NCI-H446 (cell line): ENCODE data around the gene NMD3.
A peak's percentile ranks its signal among the peaks of the same experiment; 100 is the strongest.
"Not testable (repeated sequence)": the region's sequence is repeated elsewhere in the genome, so short reads cannot be mapped to it uniquely, and the experiment has no call there.

ENCODE experiments used
- DNase-seq, 2 experiments: peaks; one replicate each; lab custom pipeline; 2025; lab: John Stamatoyannopoulos, UW

Gene NMD3

GRCh38 chr3:161231861-161232260, 10.8 kb downstream of the NMD3 start:
- no peak for DNase-seq

- no peak for DNase-seq
Measured at GRCh38 chr3:161233557-161233956, 12.4 kb downstream of the NMD3 start.

DNA sequence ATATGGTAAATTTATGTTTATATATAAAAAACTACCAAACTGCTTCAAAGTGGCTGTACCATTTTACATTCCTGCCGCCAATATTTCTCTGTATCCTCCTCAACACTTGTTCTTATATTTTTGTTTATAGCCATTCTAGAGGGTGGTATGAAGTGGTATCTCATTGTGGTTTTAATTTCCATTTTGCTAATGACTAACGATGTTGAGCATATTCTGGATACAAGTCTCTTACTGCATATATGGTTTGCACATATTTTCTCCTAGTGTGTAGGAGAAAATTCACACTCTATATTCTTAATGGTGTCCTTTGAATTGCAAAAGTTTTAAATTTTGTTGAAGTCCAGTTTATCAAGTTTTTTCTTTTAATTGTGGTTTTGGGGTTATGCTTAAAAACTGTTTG, 15.1 kb downstream of the NMD3 start:
- no peak for DNase-seq

- DNase-seq: no peak
Measured at GRCh38 chr3:161239700-161240099, 18.6 kb downstream of the NMD3 start.

DNA sequence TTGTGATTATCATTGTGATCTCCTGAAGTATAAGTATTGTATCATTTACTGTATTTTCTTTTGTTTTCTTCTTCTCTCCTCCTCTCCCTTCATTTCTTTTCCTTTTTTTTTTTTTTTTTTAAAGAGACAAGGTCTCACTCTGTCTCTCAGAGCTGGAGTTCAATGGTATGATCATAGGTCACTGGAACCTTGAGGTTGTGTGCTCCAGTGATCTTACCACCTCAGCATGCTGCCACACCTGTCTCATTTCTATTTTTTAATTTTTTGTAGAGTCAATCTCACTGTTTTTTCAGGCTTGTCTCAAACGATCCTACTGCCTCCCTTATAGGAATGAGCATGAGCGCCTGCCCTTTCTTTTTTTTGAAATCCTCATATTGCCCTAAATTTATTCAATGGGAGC, 23.4 kb downstream of the NMD3 start:
- DNase-seq: no peak

DNA sequence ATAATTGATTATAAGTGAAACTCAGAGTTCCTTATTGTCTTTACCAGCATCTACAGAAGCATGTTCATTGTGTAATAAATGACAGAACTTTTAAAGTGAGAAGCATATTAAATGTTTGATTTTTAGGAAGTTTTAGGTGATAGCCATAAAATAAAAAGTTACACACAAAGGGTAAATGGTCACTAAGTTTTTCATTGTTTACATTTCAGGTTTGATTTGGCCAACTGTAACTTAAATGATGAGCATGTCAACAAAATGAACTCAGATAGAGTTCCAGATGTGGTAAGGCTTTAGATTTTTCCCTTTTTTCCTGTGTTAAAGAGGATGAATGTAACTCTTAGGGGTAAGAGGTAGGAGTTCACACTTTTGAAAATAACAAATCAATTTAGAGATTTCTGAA, 25.9 kb downstream of the NMD3 start:
- DNase-seq: no peak

GRCh38 chr3:161250116-161250515, 29.0 kb downstream of the NMD3 start:
- DNase-seq: no peak

- no peak for DNase-seq
Measured at GRCh38 chr3:161251716-161252115, 30.6 kb downstream of the NMD3 start.

DNA sequence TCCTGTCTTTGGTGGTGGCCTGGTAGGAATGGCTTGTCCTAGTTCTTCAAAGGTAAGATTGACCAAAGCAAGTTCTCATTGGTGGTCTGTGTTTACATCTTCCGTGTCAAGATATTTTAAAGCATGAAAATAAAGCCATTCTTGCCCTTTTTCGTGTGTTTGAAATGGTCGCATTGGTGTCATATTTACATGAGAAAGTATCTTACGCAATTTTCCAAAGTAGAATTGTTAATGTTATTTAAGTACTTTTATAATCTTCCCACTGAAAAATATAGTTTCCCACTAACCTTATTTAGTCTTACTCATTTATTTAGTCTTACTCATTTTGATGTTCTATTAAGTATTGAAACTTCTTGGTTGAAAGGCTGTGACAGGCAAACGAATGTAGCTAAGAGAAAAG, 31.0 kb downstream of the NMD3 start:
- DNase-seq: no peak

- DNase-seq: no peak
Measured at GRCh38 chr3:161253711-161254110, 32.6 kb downstream of the NMD3 start.

DNA sequence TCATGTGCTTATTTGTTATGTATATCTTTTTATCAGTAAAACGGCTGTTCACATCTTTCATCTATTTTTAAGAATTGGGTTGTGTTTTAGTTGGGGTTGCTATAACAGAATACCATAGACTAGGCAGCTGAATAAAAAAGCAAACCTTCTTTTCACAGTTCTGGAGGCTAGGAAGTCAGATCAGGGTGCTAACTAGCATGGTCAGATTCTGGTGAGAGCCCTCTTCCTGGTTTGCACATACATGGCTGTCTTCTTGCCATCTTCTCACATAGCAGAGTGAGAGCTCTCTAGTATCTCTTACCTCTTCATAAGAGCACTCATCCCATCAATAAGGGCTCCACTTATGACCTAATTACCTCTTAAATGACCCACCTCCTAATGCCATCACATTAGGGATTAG, 33.8 kb downstream of the NMD3 start:
- DNase-seq: no peak

- no peak for DNase-seq
Measured at GRCh38 chr3:161263057-161263456, 41.9 kb downstream of the NMD3 start.

GRCh38 chr3:161264852-161265251, 43.7 kb downstream of the NMD3 start:
- DNase-seq: no peak

- DNase-seq: no peak
Measured at GRCh38 chr3:161265916-161266571, 44.9 kb downstream of the NMD3 start.

GRCh38 chr3:161266731-161267150, 45.6 kb downstream of the NMD3 start:
- no peak for DNase-seq

DNA sequence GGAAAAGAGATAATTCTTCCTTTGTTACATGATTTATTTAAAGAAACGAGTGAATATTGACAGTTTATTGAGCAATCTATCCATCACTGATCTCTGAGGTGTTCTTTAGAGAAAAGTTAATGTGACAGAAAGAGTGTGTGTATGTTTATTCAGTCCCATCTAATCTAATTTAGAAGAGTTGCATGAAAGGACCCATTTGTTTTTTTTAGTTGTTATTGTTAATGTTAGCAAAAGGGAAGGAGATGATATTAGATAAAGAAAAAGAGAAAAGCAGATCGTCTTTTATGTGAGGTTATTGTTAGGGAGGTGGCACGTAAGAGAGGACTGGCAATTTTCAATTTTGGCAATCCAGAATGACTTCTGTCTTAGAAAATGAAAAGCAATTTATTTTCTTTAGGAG, 46.5 kb downstream of the NMD3 start:
- DNase-seq: no peak

DNA sequence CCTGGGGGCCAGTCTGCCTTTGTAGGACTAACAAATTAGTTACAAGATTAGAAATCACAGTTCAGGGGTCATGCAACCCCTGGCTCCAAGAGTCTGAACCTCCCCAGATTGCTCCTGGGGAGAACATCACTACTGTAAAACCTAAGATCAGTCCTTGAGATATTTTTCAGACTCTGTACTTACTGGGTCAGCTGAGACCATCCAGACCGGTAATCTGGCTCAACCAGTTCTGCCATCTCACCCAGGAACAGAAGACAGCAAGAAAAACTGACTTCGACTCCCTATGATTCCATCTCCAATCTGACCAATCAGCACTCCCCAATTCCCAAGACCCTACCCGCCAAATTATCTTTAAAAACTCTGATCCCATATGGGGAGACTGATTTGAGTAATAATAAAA, 47.5 kb downstream of the NMD3 start:
- no peak for DNase-seq

- DNase-seq: no peak
Measured at GRCh38 chr3:161270991-161271390, 49.9 kb downstream of the NMD3 start.

DNA sequence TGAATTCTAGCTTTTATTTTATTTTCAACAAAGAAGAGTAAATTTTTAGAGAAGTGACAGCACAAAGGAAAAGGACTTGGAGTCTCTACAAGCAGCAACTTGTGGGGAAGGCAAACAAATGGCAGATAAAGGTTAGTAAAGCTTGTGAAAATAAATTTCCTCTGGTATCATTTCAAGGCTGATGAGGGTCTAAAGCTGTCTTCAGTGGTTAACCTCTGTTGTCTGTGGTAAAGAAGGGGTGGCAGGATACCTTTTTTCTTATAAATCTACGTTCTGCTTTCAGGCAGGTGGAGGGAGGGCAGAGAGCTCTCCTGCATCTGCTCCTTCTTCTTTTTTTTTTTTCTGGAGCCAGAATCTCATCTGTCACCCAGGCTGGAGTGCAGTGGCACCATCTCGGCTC, 50.5 kb downstream of the NMD3 start:
- DNase-seq: no peak

DNA sequence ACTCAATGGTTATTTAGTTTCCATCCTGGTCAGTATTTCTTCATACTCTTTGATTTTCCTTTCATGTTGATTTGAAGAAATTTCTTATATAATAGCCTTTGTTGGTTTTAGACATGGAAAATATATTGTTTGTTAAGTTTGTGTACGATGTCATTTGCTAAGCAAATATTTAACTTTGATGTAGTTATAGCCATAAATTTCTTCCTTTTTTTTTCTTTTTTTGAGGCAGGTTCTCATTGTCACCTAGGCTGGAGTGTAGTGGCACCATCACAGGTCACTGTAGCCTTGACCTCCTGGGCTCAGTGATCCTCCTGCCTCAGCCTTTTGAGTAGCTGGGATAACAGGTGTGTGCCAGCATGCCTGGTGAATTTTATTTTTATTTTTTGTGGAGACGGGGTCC, 51.4 kb downstream of the NMD3 start:
- no peak for DNase-seq

DNA sequence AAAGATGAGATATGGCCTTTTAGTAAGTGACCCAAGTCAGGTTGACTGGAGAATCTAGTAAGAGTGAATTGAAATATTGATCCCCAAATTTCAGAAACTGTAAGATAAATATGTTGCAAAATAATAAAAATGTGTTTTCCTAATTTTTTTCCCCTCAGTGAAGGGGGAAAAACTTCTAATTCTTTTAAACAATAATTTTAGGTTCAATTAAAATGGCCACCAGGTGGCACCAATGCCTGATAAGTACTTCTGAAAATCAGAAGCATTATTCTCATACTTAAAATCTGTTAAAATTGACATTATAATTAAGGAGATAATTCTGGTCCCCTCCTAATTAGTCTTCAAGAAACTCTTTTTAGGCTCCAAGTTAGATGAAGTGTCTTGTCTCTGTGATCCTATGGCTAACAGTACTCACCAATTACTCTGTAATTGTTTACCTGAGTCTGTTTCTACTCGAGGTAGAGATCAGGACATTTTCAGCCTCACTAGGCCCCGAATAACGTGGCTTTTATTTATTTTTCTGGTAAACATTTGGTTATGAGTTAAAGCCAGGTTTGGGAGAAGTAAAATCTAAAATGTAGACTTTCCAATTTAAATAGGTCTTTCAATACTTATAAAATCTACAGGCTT, 52.6 kb downstream of the NMD3 start:
- peak in 1 of 2 experiments; percentile 63 for DNase-seq

DNA sequence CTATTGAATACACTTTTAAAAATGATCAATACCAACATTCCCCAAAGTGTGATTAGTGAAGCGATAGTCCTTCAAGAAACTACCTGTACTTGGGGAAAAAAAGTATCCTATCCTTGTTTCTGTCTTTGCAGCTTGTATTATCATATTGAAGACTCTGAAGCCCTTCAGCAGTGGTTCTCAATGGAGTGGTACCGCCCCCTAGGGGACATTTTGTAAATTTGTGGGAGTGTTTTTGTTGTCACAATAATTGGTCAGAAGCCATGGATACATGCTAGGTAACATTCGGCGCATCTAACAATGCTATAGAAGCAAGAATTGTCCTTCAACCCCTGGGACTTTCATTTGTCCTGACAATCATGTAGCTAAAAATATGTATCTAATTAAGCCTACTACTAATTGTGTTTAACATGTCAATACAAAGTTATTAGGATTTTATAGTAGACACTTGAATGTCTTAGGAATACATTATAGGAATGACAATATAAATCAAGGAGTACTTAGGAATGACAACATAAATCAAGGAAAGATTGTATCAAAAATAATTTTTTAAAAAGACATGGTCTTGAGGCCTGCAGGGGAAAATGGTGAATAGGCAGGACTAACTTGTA, 53.7 kb downstream of the NMD3 start:
- peak; percentile 20 to 61 for DNase-seq

DNA sequence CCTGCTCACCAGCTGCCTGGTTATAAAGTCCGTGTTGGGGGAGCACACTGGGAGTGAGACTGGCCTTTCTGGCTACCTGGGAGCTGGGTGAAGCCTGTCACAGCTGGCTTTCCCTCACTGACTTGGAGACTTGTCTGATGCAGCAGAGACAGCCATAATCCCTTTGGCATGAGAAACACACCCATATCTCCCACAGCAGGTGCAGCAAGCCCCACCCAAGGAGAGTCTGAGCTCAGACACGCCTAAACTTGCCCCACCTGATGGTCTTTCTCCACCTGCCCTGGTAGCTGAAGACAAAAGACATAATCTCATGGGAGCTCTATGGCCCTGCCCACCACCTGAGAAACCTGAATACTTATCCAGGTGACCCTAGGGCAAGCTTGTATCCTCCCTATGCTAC, 54.8 kb downstream of the NMD3 start:
- no peak for DNase-seq

GRCh38 chr3:161282387-161282786, 61.3 kb downstream of the NMD3 start:
- DNase-seq: not testable (repeated sequence)
